Smooth muscle cell (in vitro differentiated cells): Measurements from ENCODE around the gene IL1RAP. TPM values are rescaled to one million over a fixed set of nuclear protein-coding genes. Genes with fewer than 3 reads are reported as not detected.

ENCODE experiments used
- DNase-seq: peaks from one replicate; lab custom pipeline; 2025; ENCODE audit not compliant: unreplicated experiment; lab: John Stamatoyannopoulos, UW
- H2AFZ ChIP-seq: fragments of 200-600 bp; sonication (generic); 2 replicates; pipeline ENCODE4 v1.6.0; 2016; ENCODE audit warnings: antibody characterized with exemption, low read depth, mild to moderate bottlenecking
- H3F3A ChIP-seq: fragments of 200-600 bp; sonication (generic); 2 replicates; pipeline ENCODE4 v1.6.0; 2017; ENCODE audit warnings: antibody characterized with exemption, low read depth
- H3K27ac ChIP-seq: fragments of 200-600 bp; sonication (generic); 2 replicates; pipeline ENCODE4 v1.5.1; 2016; ENCODE audit warnings: low read depth, mild to moderate bottlenecking
- H3K27me3 ChIP-seq: fragments of 200-600 bp; sonication (generic); 2 replicates; pipeline ENCODE4 v1.6.1; 2016; ENCODE audit warnings: low read depth, mild to moderate bottlenecking
- H3K36me3 ChIP-seq: fragments of 200-600 bp; sonication (generic); 2 replicates; pipeline ENCODE4 v1.5.1; 2016; ENCODE audit warnings: low read depth
- H3K4me1 ChIP-seq: fragments of 200-600 bp; sonication (generic); 2 replicates; pipeline ENCODE4 v1.5.1; 2016; ENCODE audit warnings: low read depth
- H3K4me2 ChIP-seq: fragments of 200-600 bp; sonication (generic); 2 replicates; pipeline ENCODE4 v1.6.0; 2016; ENCODE audit warnings: mild to moderate bottlenecking
- H3K4me3 ChIP-seq: fragments of 200-600 bp; sonication (generic); 2 replicates; pipeline ENCODE4 v1.5.1; 2016; ENCODE audit warnings: mild to moderate bottlenecking
- H3K79me2 ChIP-seq: fragments of 200-600 bp; sonication (generic); 2 replicates; pipeline ENCODE4 v1.6.0; 2016; ENCODE audit warnings: low read depth, mild to moderate bottlenecking
- H3K9ac ChIP-seq: fragments of 200-600 bp; sonication (generic); 2 replicates; pipeline ENCODE4 v1.6.0; 2016; ENCODE audit warnings: low read depth
- H3K9me3 ChIP-seq: fragments of 200-600 bp; sonication (generic); replicated peaks from 2 replicates; pipeline ENCODE4 v1.5.1; 2016; ENCODE audit warnings: low read depth
- H4K20me1 ChIP-seq: fragments of 200-600 bp; sonication (generic); 2 replicates; pipeline ENCODE4 v1.6.0; 2016; ENCODE audit warnings: low read depth
- WGBS: methylation state at CpG from one replicate; pipeline ENCODE4 v1.1.7; 2016; ENCODE audit warnings: low lambda C conversion rate; 5-methylcytosine and 5-hydroxymethylcytosine counted together
- polyA plus RNA-seq: library from polyadenylated mRNA; unstranded; fragments of >200 nt; fragmentation: Nextera tagmentation; extraction: Ambion mirVana; gene quantifications from 2 replicates; pipeline ENCODE4 v1.2.1, GENCODE V29; 2016
- total RNA-seq: library from RNA; depleted of rRNA; stranded (reverse); fragments of >200 nt; gene quantifications from 2 replicates; pipeline ENCODE4 v1.2.3, GENCODE V29; 2014
- TF ChIP-seq, protein P1 (sequence below): fragments of 200-600 bp; sonication (generic); IDR thresholded peaks from 2 replicates; pipeline ENCODE4 v1.5.1; 2017; ENCODE audit warnings: borderline replicate concordance, mild to moderate bottlenecking, antibody characterized with exemption; ENCODE audit not compliant: insufficient read depth, poor library complexity, severe bottlenecking

The IL1RAP gene
- total and polyA plus RNA-seq, 2 experiments from 2014 or later: 13.5 to 49.1 TPM

DNA sequence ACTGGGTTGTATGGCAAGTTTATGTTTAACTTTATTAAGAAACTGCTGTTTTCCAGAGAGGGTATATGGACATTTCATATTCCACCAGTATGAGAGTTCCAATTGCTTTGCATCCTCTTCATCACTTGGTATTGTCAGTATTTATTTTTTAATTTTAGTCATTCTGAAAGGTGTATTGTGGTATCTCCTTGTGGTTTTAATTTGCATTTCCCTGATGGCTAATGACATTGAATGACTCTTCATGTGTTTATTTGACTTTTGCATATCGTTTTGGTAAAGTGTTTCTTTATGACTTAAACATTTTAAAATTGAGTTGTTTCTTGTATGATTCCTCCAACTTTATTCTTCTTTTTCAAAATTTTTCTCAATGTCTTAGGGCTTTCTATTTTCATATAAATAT is 44.4 kb downstream of the IL1RAP start:
- Histone ChIP-seq H3K36me3 (peaks cover 18% of the 10 kb centered on the region), H3K79me2 (peaks cover 5% of the 10 kb centered on the region), H3F3A (peaks cover 6% of the 10 kb centered on the region), H3K4me2 (no peak overlapping the region), H3K9me3 (no peaks in the 10 kb centered on the region), H3K4me3 (no peak overlapping the region), H3K4me1 (peaks cover 7% of the 10 kb centered on the region), H3K9ac (no peak overlapping the region), H3K27me3 (no peaks in the 10 kb centered on the region), H2AFZ (no peak overlapping the region), H3K27ac (peak overlapping the region; percentile 16), H4K20me1 (no peaks in the 10 kb centered on the region)
- WGBS: 97% methylated on average over 1 of the region's 1 CpG
- DNase-seq: no peak
- TF ChIP-seq, protein P1, sequence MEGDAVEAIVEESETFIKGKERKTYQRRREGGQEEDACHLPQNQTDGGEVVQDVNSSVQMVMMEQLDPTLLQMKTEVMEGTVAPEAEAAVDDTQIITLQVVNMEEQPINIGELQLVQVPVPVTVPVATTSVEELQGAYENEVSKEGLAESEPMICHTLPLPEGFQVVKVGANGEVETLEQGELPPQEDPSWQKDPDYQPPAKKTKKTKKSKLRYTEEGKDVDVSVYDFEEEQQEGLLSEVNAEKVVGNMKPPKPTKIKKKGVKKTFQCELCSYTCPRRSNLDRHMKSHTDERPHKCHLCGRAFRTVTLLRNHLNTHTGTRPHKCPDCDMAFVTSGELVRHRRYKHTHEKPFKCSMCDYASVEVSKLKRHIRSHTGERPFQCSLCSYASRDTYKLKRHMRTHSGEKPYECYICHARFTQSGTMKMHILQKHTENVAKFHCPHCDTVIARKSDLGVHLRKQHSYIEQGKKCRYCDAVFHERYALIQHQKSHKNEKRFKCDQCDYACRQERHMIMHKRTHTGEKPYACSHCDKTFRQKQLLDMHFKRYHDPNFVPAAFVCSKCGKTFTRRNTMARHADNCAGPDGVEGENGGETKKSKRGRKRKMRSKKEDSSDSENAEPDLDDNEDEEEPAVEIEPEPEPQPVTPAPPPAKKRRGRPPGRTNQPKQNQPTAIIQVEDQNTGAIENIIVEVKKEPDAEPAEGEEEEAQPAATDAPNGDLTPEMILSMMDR: no peak

DNA sequence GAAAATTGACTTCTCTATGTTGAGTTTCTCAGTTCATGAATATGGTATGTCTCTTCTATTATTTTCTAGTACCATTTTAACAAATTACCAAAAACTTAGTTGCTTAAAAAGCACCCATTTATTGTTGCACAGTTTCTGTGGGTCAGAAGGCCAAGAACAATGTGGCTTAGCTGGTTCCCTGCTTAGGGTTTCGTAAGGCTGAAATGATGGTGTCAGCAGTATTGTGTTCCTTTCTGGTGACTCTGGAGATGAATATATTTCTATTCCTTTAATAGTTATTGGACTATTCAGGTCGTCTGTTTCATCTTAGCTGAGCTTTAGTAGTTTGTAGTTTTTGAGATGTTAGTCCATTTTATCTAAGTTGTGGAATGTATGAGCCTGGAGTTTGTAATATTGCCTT is 44.9 kb downstream of the IL1RAP start:
- Histone ChIP-seq H3K4me3 (no peak overlapping the region), H4K20me1 (no peaks in the 10 kb centered on the region), H3K4me1 (peaks cover 11% of the 10 kb centered on the region), H2AFZ (no peak overlapping the region), H3K4me2 (no peak overlapping the region), H3F3A (peaks cover 6% of the 10 kb centered on the region), H3K27me3 (no peaks in the 10 kb centered on the region), H3K9me3 (no peaks in the 10 kb centered on the region), H3K27ac (peak overlapping the region; percentile 16), H3K79me2 (peaks cover 5% of the 10 kb centered on the region), H3K9ac (no peak overlapping the region), H3K36me3 (peaks cover 18% of the 10 kb centered on the region)
- DNase-seq: no peak
- TF ChIP-seq, protein P1: no peak
- 81% methylated on average over 2 of the region's 2 CpGs for WGBS

DNA sequence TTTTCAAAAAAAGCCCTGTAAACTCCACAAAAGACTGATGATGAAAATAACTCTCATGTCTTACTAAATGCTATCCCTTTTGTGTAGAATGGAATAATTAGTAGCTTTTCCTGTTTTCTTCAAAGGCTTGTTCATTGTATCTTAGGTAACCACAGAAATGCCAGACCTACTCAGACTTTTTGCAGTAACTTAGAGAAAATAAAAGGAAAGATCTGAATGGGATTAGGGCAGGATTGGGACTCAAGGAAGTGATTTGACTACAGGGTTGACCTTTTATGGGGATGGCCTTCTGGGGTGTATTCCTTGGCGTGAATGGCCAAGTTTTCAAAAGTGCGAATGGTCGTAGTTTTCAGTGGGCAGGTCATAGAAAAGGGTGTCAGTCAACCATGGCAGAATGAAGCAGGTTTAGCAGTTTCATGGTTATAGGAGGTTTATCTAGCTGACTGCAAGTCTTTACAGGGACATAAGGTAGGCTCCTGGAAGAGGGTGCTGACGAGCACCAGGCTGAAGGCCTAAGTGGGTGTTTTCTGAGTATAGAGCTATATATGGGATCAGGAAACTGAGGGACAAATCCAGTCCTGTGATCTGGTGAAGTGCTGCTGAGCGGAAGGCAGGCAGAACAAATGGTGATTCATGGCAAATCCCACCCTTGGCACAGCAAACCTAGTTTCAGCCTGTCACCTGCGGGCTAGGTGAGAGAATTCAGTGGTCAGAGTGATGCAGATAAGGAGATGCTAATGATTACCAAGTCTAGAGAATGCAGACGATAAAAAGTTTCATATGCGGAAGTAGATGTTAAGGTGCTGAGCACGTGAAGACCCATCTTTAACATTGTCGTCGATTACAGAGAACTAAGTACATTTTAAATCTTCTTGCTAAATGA is 46.4 kb downstream of the IL1RAP start:
- DNase-seq: no peak
- no peaks in the 10 kb centered on the region for H3K9me3 ChIP-seq
- peak overlapping the region; percentile 59 for H3K27ac ChIP-seq
- H3K27me3 ChIP-seq: no peaks in the 10 kb centered on the region
- no peak overlapping the region for H3K9ac ChIP-seq
- peaks cover 10% of the 10 kb centered on the region for H3K79me2 ChIP-seq
- H4K20me1 ChIP-seq: no peaks in the 10 kb centered on the region
- TF ChIP-seq, protein P1: no peak
- peaks cover 18% of the 10 kb centered on the region for H3K36me3 ChIP-seq
- peaks cover 6% of the 10 kb centered on the region for H3F3A ChIP-seq
- no peak overlapping the region for H2AFZ ChIP-seq
- WGBS: 90% methylated on average over 11 of the region's 11 CpGs
- H3K4me1 ChIP-seq: peaks cover 11% of the 10 kb centered on the region
- no peak overlapping the region for H3K4me3 ChIP-seq
- H3K4me2 ChIP-seq: no peak overlapping the region
